ENCODE results near the gene SPPL2B. TPM values are rescaled to one million over a fixed set of nuclear protein-coding genes. Genes with fewer than 3 reads are reported as not detected.

The SPPL2B gene
- total RNA-seq, 1 experiment from 2014 or later = 73.7 TPM

- H3K18ac ChIP-seq (ENCODE audit: insufficient read length, low read depth, low read length) = no peak overlapping the region
- H3K4me1 ChIP-seq (ENCODE audit: insufficient read depth, low read length) = no peaks in the 10 kb centered on the region; the same call in 1 of the 2 replicates
- WGBS (ENCODE audit: extremely low coverage, insufficient read length, low lambda C conversion rate) = no CpG with 5 or more reads among the region's 8 CpGs
- H3K27me3 Mint-ChIP-seq (ENCODE audit: low read depth) = peaks cover 22% of the 10 kb centered on the region
- H3K23ac ChIP-seq (ENCODE audit: insufficient read length, low read depth, low read length) = no peak overlapping the region
- H3K9ac ChIP-seq (ENCODE audit: extremely low read depth, insufficient read length, low read length) = no peak overlapping the region
- H3K79me2 ChIP-seq (ENCODE audit: insufficient read depth, low read length) = no peaks in the 10 kb centered on the region
- H3K27me3 ChIP-seq (ENCODE audit: insufficient read depth, low read length) = no peaks in the 10 kb centered on the region; the same call in 1 of the 2 replicates
- H3K9me3 Mint-ChIP-seq = no peaks in the 10 kb centered on the region
- no peak overlapping the region for H2BK5ac ChIP-seq (ENCODE audit: insufficient read length, low read length)
- H2BK12ac ChIP-seq (ENCODE audit: insufficient read length, low read depth, low read length) = no peak overlapping the region
- H3K79me1 ChIP-seq (ENCODE audit: insufficient read depth, low read depth, low read length, poor library complexity, severe bottlenecking) = no peaks in the 10 kb centered on the region
- no peak overlapping the region for H4K5ac ChIP-seq (ENCODE audit: insufficient read length, low read depth, low read length)
- H4K8ac ChIP-seq (replicated peaks; ENCODE audit: insufficient read length, low read depth, low read length) = no peak overlapping the region
- no peak overlapping the region for H3K27ac Mint-ChIP-seq
- H4K91ac ChIP-seq (ENCODE audit: insufficient read length, low read depth, low read length) = no peak overlapping the region
- H3K9me3 ChIP-seq (ENCODE audit: control insufficient read depth, low read depth, low read length) = no peaks in the 10 kb centered on the region
- no peaks in the 10 kb centered on the region for H4K20me1 ChIP-seq (ENCODE audit: control insufficient read depth, insufficient read depth, insufficient read length)
- no peaks in the 10 kb centered on the region for H3K36me3 Mint-ChIP-seq (ENCODE audit: insufficient read depth in 1 of 3, low read depth in 3 of 3)
- no peak for TF ChIP-seq CTCF (conservative IDR thresholded peaks at IDR 0.05)
- H3K4me1 Mint-ChIP-seq = no peaks in the 10 kb centered on the region
- no peak overlapping the region for H2BK15ac ChIP-seq (ENCODE audit: low read depth, low read length)
- no peak overlapping the region for H2AK5ac ChIP-seq (ENCODE audit: insufficient read length, low read length)
- no peak overlapping the region for H3K4me2 ChIP-seq (ENCODE audit: insufficient read depth, insufficient read length, low read length)
- H3K14ac ChIP-seq (ENCODE audit: insufficient read depth, low read length) = no peak overlapping the region
- no peak overlapping the region for H3T11ph ChIP-seq (ENCODE audit: low read length)
- no peak overlapping the region for H3K4me3 Mint-ChIP-seq
- DNase-seq = no peak
- H3K23me2 ChIP-seq (ENCODE audit: insufficient read length, low read depth, low read length, poor library complexity, severe bottlenecking) = peaks cover 2% of the 10 kb centered on the region
- H3K27ac ChIP-seq (ENCODE audit: insufficient read length, low read depth, low read length) = no peak overlapping the region
- H2BK20ac ChIP-seq (ENCODE audit: low read depth, low read length, poor library complexity, severe bottlenecking) = no peak overlapping the region
- H2AFZ ChIP-seq (ENCODE audit: low read length) = no peak overlapping the region
- no peak overlapping the region for H2BK120ac ChIP-seq (ENCODE audit: low read depth, low read length, poor library complexity, severe bottlenecking)
- H3K56ac ChIP-seq (ENCODE audit: insufficient read length, low read depth, low read length) = no peak overlapping the region
- H3K4ac ChIP-seq (ENCODE audit: low read depth, low read length) = no peak overlapping the region
Measured at GRCh38 chr19:2394054-2394441, 65.6 kb downstream of the SPPL2B start.

Data from H9 (cell line).